HepG2 (cell line): Measurements from ENCODE around the gene KLHL33. TPM values are rescaled to one million over a fixed set of nuclear protein-coding genes. Genes with fewer than 3 reads are reported as not detected.

ENCODE experiments used
- CENPT ChIP-seq: sonication (generic); formaldehyde crosslinking; IDR thresholded peaks from 2 replicates; pipeline ENCODE4 v1.8.0; 2022; ENCODE audit warnings: low read depth, mild to moderate bottlenecking, moderate library complexity, missing genetic modification reagents
- EHMT2 ChIP-seq: fragments of 200-600 bp; sonication (generic); IDR thresholded peaks from 2 replicates; pipeline ENCODE4 v1.7.0; 2017; ENCODE audit warnings: antibody characterized with exemption, low read depth, low read length, borderline replicate concordance
- HDAC6 ChIP-seq: fragments of 200-600 bp; sonication (generic); IDR thresholded peaks from 2 replicates; pipeline ENCODE4 v1.7.0; 2017; ENCODE audit warnings: mild to moderate bottlenecking, antibody characterized with exemption, low read length, low read depth
- HNRNPUL1 ChIP-seq: fragments of 200-400 bp; formaldehyde crosslinking; IDR thresholded peaks from 2 replicates; pipeline ENCODE4 v1.6.1; 2017; ENCODE audit warnings: low read depth, mild to moderate bottlenecking, low read length, moderate library complexity
- KAT8 ChIP-seq: IDR thresholded peaks from 2 replicates; pipeline ENCODE4 v1.6.1; 2016; ENCODE audit warnings: missing genetic modification reagents, missing compliant biosample characterization
- MED8 ChIP-seq: sonication (generic); formaldehyde crosslinking; IDR thresholded peaks from 2 replicates; pipeline ENCODE4 v1.8.1; 2023; ENCODE audit warnings: mild to moderate bottlenecking, missing genetic modification reagents; ENCODE audit not compliant: insufficient replicate concordance
- MYC ChIP-seq: sonication (generic); formaldehyde crosslinking; IDR thresholded peaks from 2 replicates; pipeline ENCODE4 v1.9.0; 2021; ENCODE audit warnings: missing genetic modification reagents, borderline replicate concordance
- NFYC ChIP-seq: IDR thresholded peaks from 2 replicates; pipeline ENCODE4 v1.6.1; 2016; ENCODE audit warnings: missing genetic modification reagents, missing compliant biosample characterization
- SMC3 ChIP-seq: IDR thresholded peaks from 2 replicates; pipeline ENCODE4 v1.6.1; 2011; ENCODE audit warnings: low read length, improper control_type of control experiment
- SYNCRIP ChIP-seq: fragments of 200-400 bp; formaldehyde crosslinking; IDR thresholded peaks from 2 replicates; pipeline ENCODE4 v1.6.1; 2018; ENCODE audit warnings: mild to moderate bottlenecking, low read depth, low read length; ENCODE audit not compliant: insufficient read depth
- TBX3 ChIP-seq: fragments of 450-650 bp; IDR thresholded peaks from 2 replicates; pipeline ENCODE4 v1.6.1; 2017; ENCODE audit warnings: antibody characterized with exemption, mild to moderate bottlenecking, inconsistent platforms, borderline replicate concordance
- ZMYM3 ChIP-seq: sonication (generic); formaldehyde crosslinking; IDR thresholded peaks from 2 replicates; pipeline ENCODE4 v1.5.1; 2020; ENCODE audit warnings: mild to moderate bottlenecking, missing genetic modification reagents
- ZNF256 ChIP-seq: sonication (generic); formaldehyde crosslinking; conservative IDR thresholded peaks from 2 replicates; pipeline ENCODE4 v1.4.0; 2020; ENCODE audit warnings: missing genetic modification reagents
- ZNF615 ChIP-seq: sonication (generic); formaldehyde crosslinking; IDR thresholded peaks from 2 replicates; pipeline ENCODE4 v1.5.0; 2020; ENCODE audit warnings: mild to moderate bottlenecking, missing genetic modification reagents, borderline replicate concordance
- ZNF703 ChIP-seq: sonication (generic); formaldehyde crosslinking; IDR thresholded peaks from 2 replicates; pipeline ENCODE4 v1.5.1; 2020; ENCODE audit warnings: missing genetic modification reagents, mild to moderate bottlenecking, moderate library complexity, borderline replicate concordance
- ZNF720 ChIP-seq: sonication (generic); formaldehyde crosslinking; IDR thresholded peaks from 2 replicates; pipeline ENCODE4 v1.4.0; 2020; ENCODE audit warnings: missing genetic modification reagents
- ZNF775 ChIP-seq: sonication (generic); formaldehyde crosslinking; IDR thresholded peaks from 2 replicates; pipeline ENCODE4 v1.4.0; 2020; ENCODE audit warnings: missing genetic modification reagents, mild to moderate bottlenecking, moderate library complexity, borderline replicate concordance
- polyA plus RNA-seq, 8 experiments: library from polyadenylated mRNA; depleted of rRNA in 3 of 8; stranded (reverse) in 7 of 8; unstranded in 1 of 8; fragments of >200 nt; fragmentation: Illumina TruSeq in 4 of 8; extraction: Trizol in 4 of 8; gene quantifications; 2 replicates each; pipeline versions ENCODE4 v1.2.1 to v1.2.3, GENCODE V29; 2011 to 2016; ENCODE audit warnings: low read depth in 4 of 8, missing spikeins in 1 of 8, mixed read lengths in 1 of 8; ENCODE audit not compliant: insufficient read depth in 1 of 8
- total RNA-seq, 5 experiments: library from RNA; depleted of rRNA; stranded (reverse); fragments of >200 nt; fragmentation: Illumina TruSeq; extraction: Trizol; gene quantifications; 2 replicates each; pipeline ENCODE4 v1.2.3, GENCODE V29; 2016; ENCODE audit warnings: low read depth in 1 of 5
- TF ChIP-seq, protein P1 (sequence below), 2 experiments: sonication (generic) in 1 of 2; formaldehyde crosslinking in 1 of 2; IDR thresholded peaks; 2 replicates each; pipeline versions ENCODE4 v1.5.1 to v1.6.1; 2011 to 2020; ENCODE audit warnings: borderline replicate concordance in 1 of 2, low read depth in 1 of 2, low read length in 1 of 2, mild to moderate bottlenecking in 1 of 2, missing genetic modification reagents in 1 of 2, moderate library complexity in 1 of 2
- TF ChIP-seq, protein P2 (sequence below): sonication (generic); formaldehyde crosslinking; IDR thresholded peaks from 2 replicates; pipeline ENCODE4 v1.4.0; 2020; ENCODE audit warnings: missing genetic modification reagents, borderline replicate concordance
- TF ChIP-seq, protein P3 (sequence below): sonication (generic); formaldehyde crosslinking; IDR thresholded peaks from 2 replicates; pipeline ENCODE4 v1.8.0; 2022; ENCODE audit warnings: mild to moderate bottlenecking, missing genetic modification reagents, moderate library complexity
- TF ChIP-seq, protein P4 (sequence below): sonication (generic); formaldehyde crosslinking; IDR thresholded peaks from 2 replicates; pipeline ENCODE4 v1.8.0; 2022; ENCODE audit warnings: mild to moderate bottlenecking, missing genetic modification reagents, borderline replicate concordance

The KLHL33 gene
- total and polyA plus RNA-seq, 2 of the 13 experiments (the other 11 are each of a cell fraction or from before 2014, with no cell fraction given), result not detected

DNA sequence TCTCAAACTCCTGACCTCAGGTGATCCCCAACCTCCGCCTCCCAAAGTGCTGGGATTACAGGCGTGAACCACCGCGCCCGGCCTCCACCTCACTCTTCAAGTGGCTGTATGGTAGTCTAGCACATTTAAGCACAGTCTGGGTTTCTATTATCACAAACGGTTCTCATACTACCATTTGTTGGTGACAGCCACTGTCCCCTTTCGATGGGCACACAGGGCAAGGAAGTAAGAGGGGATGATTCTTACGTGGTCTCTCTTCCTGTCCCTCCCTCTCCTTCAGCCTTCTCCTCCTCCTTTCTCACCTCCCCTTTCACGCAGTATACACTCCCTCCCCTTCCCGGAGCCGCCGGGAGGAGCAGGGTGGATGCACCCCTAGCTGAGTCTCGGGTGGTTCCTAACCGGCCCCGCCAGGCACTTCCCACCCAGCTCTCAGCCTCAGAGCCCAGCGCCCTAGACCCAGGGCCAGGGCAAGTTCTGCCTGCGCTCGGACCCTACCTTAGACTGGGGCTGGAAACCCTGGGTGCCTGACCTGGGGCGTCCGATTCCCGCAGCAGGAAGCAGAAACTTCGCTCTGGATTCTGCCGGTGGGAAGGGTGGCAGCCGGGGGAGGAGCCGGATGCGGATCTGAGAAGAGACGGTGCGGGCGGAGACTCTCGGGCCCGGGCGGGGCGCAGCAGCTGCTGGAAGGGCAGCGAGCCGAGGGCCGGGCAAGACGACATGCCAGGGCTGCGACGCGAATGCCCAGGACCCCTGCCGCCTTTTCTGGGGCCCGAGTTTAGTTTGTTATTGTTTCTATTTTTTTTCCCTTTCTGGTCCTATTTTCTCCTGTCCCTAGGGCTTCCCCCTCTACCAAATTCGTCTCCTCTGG lies 22.9 kb downstream of the KLHL33 start, which contains the start of gene TEP1 (continued):
- TF ChIP-seq, protein P1, sequence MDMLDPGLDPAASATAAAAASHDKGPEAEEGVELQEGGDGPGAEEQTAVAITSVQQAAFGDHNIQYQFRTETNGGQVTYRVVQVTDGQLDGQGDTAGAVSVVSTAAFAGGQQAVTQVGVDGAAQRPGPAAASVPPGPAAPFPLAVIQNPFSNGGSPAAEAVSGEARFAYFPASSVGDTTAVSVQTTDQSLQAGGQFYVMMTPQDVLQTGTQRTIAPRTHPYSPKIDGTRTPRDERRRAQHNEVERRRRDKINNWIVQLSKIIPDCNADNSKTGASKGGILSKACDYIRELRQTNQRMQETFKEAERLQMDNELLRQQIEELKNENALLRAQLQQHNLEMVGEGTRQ (IDR thresholded peaks at IDR 0.05; ENCODE audit: low read depth, low read length), result no peak
- TF ChIP-seq, protein P1 (CRISPR knock-in tag; IDR thresholded peaks at IDR 0.05; ENCODE audit: borderline replicate concordance), result no peak
- no peak for TF ChIP-seq NFYC
- TF ChIP-seq MED8 (CRISPR knock-in tag), result peak; percentile 83
- no peak for TF ChIP-seq TBX3
- TF ChIP-seq ZNF256, result 0 out of 2 replicates have a peak, but pooled peaks have one; percentile 10
- TF ChIP-seq ZNF720, result no peak
- TF ChIP-seq SMC3, result no peak
- TF ChIP-seq HNRNPUL1, result no peak
- peak; percentile 54 for TF ChIP-seq MYC (CRISPR knock-in tag)
- TF ChIP-seq, protein P2, sequence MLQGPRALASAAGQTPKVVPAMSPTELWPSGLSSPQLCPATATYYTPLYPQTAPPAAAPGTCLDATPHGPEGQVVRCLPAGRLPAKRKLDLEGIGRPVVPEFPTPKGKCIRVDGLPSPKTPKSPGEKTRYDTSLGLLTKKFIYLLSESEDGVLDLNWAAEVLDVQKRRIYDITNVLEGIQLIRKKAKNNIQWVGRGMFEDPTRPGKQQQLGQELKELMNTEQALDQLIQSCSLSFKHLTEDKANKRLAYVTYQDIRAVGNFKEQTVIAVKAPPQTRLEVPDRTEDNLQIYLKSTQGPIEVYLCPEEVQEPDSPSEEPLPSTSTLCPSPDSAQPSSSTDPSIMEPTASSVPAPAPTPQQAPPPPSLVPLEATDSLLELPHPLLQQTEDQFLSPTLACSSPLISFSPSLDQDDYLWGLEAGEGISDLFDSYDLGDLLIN, result no peak
- TF ChIP-seq ZNF775 (CRISPR knock-in tag), result 0 out of 2 replicates have a peak, but pooled peaks have one; percentile 26
- TF ChIP-seq, protein P3, sequence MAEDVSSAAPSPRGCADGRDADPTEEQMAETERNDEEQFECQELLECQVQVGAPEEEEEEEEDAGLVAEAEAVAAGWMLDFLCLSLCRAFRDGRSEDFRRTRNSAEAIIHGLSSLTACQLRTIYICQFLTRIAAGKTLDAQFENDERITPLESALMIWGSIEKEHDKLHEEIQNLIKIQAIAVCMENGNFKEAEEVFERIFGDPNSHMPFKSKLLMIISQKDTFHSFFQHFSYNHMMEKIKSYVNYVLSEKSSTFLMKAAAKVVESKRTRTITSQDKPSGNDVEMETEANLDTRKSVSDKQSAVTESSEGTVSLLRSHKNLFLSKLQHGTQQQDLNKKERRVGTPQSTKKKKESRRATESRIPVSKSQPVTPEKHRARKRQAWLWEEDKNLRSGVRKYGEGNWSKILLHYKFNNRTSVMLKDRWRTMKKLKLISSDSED (CRISPR knock-in tag), result no peak
- no peak for TF ChIP-seq ZNF615 (CRISPR knock-in tag)
- TF ChIP-seq CENPT, result peak; percentile 78; the same call in 1 of the 2 replicates
- TF ChIP-seq ZNF703 (CRISPR knock-in tag), result no peak
- TF ChIP-seq ZMYM3 (CRISPR knock-in tag), result no peak; the same call in none of the 2 replicates
- TF ChIP-seq EHMT2, result no peak
- TF ChIP-seq, protein P4, sequence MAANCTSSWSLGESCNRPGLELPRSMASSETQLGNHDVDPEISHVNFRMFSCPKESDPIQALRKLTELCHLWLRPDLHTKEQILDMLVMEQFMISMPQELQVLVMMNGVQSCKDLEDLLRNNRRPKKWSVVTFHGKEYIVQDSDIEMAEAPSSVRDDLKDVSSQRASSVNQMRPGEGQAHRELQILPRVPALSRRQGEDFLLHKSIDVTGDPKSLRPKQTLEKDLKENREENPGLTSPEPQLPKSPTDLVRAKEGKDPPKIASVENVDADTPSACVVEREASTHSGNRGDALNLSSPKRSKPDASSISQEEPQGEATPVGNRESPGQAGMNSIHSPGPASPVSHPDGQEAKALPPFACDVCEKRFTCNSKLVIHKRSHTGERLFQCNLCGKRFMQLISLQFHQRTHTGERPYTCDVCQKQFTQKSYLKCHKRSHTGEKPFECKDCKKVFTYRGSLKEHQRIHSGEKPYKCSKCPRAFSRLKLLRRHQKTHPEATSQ, result no peak
- no peak for TF ChIP-seq HDAC6
- no peak for TF ChIP-seq SYNCRIP
- peak; percentile 90 for TF ChIP-seq KAT8 (CRISPR knock-in tag)
